ENCODE measurements around the gene ZNF273.

The ZNF273 gene

GRCh38 chr7:64884913-64885370, 18.1 kb upstream of the ZNF273 start:
- Histone ChIP-seq H3K4me2 (ENCODE audit: low read depth, low read length, poor library complexity, severe bottlenecking) (no peak overlapping the region), H3K36me3 (ENCODE audit: insufficient read depth, low read length) (no peaks in the 10 kb centered on the region), H3K9ac (ENCODE audit: low read depth, low read length, poor library complexity, severe bottlenecking) (no peak overlapping the region), H3K27me3 (ENCODE audit: insufficient read depth, low read length, poor library complexity, severe bottlenecking) (no peaks in the 10 kb centered on the region), H3K4me3 (ENCODE audit: low read length, poor library complexity, severe bottlenecking) (no peak overlapping the region), H3K4me1 (ENCODE audit: insufficient read depth, low read length, poor library complexity, severe bottlenecking) (no peaks in the 10 kb centered on the region), H2AFZ (ENCODE audit: low read length) (no peak overlapping the region), H3K79me2 (ENCODE audit: insufficient read depth, low read length) (no peaks in the 10 kb centered on the region), H3K9me3 (ENCODE audit: insufficient read depth, low read depth, low read length) (peaks cover 12% of the 10 kb centered on the region; the same call in 1 of the 2 replicates), H3K9me2 (replicated peaks; ENCODE audit: low read depth, low read length) (no peaks in the 10 kb centered on the region), H4K20me1 (ENCODE audit: insufficient read depth, low read length, poor library complexity, severe bottlenecking) (no peaks in the 10 kb centered on the region), H3F3A (ENCODE audit: low read depth) (no peaks in the 10 kb centered on the region)
- TF ChIP-seq, protein P1, sequence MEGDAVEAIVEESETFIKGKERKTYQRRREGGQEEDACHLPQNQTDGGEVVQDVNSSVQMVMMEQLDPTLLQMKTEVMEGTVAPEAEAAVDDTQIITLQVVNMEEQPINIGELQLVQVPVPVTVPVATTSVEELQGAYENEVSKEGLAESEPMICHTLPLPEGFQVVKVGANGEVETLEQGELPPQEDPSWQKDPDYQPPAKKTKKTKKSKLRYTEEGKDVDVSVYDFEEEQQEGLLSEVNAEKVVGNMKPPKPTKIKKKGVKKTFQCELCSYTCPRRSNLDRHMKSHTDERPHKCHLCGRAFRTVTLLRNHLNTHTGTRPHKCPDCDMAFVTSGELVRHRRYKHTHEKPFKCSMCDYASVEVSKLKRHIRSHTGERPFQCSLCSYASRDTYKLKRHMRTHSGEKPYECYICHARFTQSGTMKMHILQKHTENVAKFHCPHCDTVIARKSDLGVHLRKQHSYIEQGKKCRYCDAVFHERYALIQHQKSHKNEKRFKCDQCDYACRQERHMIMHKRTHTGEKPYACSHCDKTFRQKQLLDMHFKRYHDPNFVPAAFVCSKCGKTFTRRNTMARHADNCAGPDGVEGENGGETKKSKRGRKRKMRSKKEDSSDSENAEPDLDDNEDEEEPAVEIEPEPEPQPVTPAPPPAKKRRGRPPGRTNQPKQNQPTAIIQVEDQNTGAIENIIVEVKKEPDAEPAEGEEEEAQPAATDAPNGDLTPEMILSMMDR (conservative IDR thresholded peaks at IDR 0.05; ENCODE audit: low read length), result no peak
- no peak for TF ChIP-seq EZH2phosphoT487 (IDR thresholded peaks at IDR 0.05; ENCODE audit: borderline replicate concordance)

DNA sequence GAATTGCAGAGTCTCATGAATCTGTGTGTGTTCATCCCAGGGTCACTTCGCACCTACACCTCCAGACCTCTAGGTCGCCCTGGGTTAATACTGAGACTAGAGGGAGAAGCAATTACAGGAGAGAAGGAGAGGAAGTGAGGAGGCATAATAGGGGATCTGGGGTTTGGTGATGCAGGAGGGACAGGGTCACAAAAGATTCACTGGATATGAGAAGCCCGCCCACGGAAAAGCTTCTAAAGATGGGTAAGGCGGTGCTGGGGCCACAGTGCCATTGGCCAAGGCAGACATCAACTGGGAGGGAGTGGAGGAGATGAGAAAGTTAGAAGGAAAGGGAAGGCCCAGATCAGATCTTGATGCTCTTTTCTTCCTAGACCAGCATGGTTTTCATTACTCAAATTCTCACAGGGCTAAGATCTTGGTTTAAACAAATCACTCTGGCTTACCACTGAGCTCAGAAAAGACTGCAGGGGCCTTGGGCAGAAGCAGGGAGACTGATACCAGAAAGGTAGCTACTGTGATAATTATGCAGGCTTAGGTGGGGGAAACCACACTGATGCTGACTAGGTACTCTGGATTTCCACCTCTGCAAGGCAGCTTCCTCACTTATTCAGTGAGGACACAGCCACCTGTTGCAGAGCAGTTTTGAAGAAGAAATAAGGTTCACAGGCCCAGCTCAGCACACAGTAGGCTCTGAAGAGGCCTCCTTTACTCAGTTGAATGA, 17.4 kb upstream of the ZNF273 start:
- Histone ChIP-seq H3K9ac (ENCODE audit: low read depth, low read length, poor library complexity, severe bottlenecking) (no peak overlapping the region), H4K20me1 (ENCODE audit: insufficient read depth, low read length, poor library complexity, severe bottlenecking) (no peaks in the 10 kb centered on the region), H2AFZ (ENCODE audit: low read length) (no peak overlapping the region), H3K9me3 (ENCODE audit: insufficient read depth, low read depth, low read length) (peaks cover 5% of the 10 kb centered on the region; the same call in 1 of the 2 replicates), H3K79me2 (ENCODE audit: insufficient read depth, low read length) (no peaks in the 10 kb centered on the region), H3K4me1 (ENCODE audit: insufficient read depth, low read length, poor library complexity, severe bottlenecking) (no peaks in the 10 kb centered on the region), H3K4me3 (ENCODE audit: low read length, poor library complexity, severe bottlenecking) (no peak overlapping the region), H3K4me2 (ENCODE audit: low read depth, low read length, poor library complexity, severe bottlenecking) (no peak overlapping the region), H3K36me3 (ENCODE audit: insufficient read depth, low read length) (no peaks in the 10 kb centered on the region), H3K9me2 (replicated peaks; ENCODE audit: low read depth, low read length) (no peaks in the 10 kb centered on the region), H3F3A (ENCODE audit: low read depth) (no peaks in the 10 kb centered on the region), H3K27me3 (ENCODE audit: insufficient read depth, low read length, poor library complexity, severe bottlenecking) (no peaks in the 10 kb centered on the region)
- TF ChIP-seq, protein P1 (conservative IDR thresholded peaks at IDR 0.05; ENCODE audit: low read length), result no peak
- no peak for TF ChIP-seq EZH2phosphoT487 (IDR thresholded peaks at IDR 0.05; ENCODE audit: borderline replicate concordance)

GRCh38 chr7:64886956-64887545, 16.0 kb upstream of the ZNF273 start:
- H2AFZ ChIP-seq (ENCODE audit: low read length), result no peak overlapping the region
- no peaks in the 10 kb centered on the region for H4K20me1 ChIP-seq (ENCODE audit: insufficient read depth, low read length, poor library complexity, severe bottlenecking)
- no peaks in the 10 kb centered on the region for H3F3A ChIP-seq (ENCODE audit: low read depth)
- H3K36me3 ChIP-seq (ENCODE audit: insufficient read depth, low read length), result no peaks in the 10 kb centered on the region
- no peaks in the 10 kb centered on the region for H3K4me1 ChIP-seq (ENCODE audit: insufficient read depth, low read length, poor library complexity, severe bottlenecking)
- no peak for TF ChIP-seq EZH2phosphoT487 (IDR thresholded peaks at IDR 0.05; ENCODE audit: borderline replicate concordance)
- TF ChIP-seq, protein P1 (conservative IDR thresholded peaks at IDR 0.05; ENCODE audit: low read length), result no peak
- no peak overlapping the region for H3K9ac ChIP-seq (ENCODE audit: low read depth, low read length, poor library complexity, severe bottlenecking)
- no peaks in the 10 kb centered on the region for H3K9me2 ChIP-seq (replicated peaks; ENCODE audit: low read depth, low read length)
- H3K4me2 ChIP-seq (ENCODE audit: low read depth, low read length, poor library complexity, severe bottlenecking), result no peak overlapping the region
- no peaks in the 10 kb centered on the region for H3K27me3 ChIP-seq (ENCODE audit: insufficient read depth, low read length, poor library complexity, severe bottlenecking)
- H3K9me3 ChIP-seq (ENCODE audit: insufficient read depth, low read depth, low read length), result no peaks in the 10 kb centered on the region; the same call in 1 of the 2 replicates
- H3K79me2 ChIP-seq (ENCODE audit: insufficient read depth, low read length), result no peaks in the 10 kb centered on the region
- no peak overlapping the region for H3K4me3 ChIP-seq (ENCODE audit: low read length, poor library complexity, severe bottlenecking)

Data from Loucy (cell line).